ENCODE measurements around the gene KCNN3.
A peak's percentile ranks its signal among the peaks of the same experiment; 100 is the strongest.

Gene KCNN3

DNA sequence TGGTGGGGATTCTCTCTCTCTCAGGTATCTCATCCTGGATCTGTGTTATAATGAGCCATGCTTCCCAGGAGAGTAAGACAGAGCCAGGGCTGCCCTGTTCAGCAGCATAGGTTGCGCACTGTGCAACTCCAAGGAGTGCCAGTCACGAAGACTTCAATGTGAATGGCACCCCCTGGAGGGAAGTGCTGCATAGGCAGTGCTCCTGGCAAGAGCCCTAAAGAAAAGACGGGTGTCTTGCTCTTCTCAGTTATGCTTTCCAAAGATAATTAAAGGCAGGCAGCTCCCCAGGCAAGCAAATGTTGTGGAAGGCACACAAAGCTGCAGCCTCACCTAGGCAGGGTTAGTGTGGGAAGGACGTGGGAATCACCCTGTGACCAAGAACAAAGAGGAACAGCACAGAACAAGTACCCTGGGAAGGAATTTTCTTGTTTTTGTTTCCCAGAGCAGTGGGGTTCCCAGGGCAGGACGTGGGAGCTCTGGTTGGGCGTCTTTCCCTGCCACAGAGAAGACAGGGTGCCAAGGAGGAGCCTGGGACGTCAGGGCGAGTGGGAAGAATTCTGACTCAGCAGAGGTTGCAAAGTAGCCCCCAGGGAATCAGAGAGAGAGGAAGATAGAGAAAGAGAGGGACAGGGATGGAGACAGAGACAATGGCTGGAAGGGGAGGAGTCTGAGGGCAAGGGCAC lies 120.9 kb downstream of the KCNN3 start:
- DNase-seq (ENCODE audit: low spot score): peak; percentile 39

DNA sequence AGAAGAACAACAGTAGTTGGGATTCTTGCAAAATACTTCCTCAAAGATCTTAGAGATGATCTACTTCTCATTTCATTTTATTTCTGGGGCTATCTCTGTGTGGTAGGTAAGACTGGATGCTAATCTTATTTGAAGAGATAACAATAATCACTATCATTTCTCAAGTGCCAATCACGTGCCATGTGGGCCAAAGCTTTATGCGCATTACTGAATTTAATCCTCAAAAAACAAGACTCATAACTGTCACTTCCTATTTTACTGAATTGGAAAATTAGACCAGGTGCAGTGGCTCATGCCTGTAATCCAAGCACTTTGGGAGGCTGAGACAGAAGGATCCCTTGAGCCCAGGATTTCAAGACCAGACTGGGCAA lies 121.7 kb downstream of the KCNN3 start:
- DNase-seq (ENCODE audit: low spot score): no peak

DNA sequence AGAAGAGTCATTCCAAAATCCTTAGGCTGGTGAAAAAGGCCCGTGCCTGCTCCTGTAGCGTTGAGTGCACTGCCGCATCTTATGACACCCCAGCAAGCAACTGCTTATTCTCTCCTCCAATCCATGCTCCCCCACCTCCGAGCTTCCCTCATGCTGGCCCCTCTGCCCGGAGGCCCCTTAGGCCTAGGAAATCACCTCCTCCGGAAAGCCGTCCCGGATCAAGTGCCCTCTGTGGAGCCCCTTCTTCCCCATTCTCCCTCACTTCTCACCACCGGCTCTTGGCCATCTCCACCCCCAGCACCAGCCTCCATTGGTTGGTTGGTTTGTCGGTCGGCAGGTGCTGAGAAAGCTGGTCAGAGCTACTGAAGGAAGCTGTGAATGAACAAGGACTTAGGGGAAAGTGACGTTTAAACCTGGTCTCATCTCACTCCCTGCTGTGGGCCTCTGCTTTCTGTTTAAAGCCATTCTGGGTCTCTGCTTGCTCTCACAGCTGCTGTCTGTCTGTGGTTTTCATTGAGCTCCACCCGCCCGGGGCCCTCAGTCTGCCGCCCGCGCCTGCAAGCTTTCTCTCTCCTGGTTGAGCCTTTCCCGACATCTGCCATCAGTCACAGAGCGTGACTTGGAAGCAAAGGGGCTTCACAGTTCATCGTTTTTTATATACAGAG lies 122.2 kb downstream of the KCNN3 start:
- DNase-seq (ENCODE audit: low spot score): no peak

DNA sequence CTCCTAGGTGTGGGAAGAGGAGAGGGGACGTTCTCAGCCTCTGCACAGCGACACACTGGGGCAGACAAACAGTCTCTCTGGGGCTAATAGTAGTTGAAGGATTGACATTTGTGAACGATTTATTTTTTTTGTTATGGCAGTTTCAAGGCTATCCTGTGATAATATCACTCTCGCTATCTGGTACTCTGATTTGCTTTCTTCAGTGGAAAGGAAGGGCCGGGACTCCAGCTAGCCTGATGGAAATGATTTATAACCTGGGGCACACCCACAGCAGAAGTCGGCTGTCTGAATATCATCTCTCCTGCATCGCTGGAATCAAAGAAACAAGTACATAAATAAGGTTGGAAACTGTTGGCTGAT lies 122.7 kb downstream of the KCNN3 start:
- DNase-seq (ENCODE audit: low spot score): no peak

DNA sequence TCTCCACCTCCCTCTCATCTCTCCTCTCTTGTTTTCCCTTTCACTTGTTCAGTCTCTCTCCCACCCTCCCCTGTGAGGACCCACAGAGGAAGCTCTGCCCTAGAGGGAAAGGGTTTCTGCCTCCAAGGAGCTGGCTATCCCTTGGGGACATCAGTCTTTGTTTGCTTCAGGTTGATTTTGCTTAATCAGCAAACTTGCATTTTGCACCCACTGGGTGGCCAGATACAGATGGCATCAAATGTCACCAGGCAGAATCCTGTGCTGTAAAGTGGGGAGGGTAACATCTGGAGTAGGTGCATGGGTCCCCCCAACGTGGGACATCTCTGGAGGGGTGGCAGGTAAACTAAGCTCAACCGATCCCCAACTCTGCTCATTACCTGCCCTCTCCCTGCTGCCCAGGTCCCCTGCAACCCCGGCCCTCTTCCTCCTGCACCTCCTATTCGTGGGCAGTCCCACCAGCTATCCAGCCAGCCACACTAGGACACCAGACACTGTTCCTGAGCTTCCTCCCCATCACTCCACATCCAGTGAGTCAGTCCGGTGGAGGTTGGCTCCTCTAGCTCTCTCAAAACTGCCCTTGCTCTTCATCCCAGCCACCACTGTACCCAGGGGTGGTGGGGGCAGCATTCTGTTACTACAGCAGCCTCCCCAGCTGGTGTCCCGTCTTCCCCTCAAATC lies 123.3 kb downstream of the KCNN3 start:
- no peak for DNase-seq (ENCODE audit: low spot score)

DNA sequence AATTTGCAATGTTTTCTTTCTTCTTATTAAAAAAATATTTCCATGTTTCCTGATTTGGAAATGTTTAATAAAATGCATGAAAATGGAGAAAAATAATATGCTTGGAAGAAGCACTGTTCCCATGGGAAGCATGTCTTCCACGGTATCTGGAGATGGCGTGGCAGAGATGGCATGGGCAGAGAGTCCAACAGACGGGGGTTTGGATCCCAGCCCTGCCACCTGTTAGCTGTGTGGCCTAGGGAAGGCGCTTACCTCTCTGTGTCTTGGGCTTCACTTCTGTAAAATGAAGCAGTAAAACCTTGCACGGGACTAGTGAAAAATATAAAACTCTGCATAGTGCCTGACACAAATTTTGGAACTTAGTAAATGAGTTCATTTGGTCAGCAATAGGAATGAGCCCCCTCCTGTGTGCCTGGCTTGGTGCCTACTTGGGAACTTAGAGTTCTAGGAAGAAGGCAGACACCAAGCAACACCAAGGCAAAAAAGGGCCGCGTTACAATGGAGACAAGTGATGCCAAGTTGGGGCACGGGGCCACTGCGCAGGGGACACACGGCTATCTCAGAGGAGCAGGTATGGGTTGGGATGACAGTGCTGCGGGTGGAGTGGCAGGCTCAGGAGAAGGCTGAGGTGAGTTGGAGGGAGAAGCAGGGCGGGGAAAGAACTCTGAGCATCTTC lies 124.2 kb downstream of the KCNN3 start:
- no peak for DNase-seq (ENCODE audit: low spot score)

DNA sequence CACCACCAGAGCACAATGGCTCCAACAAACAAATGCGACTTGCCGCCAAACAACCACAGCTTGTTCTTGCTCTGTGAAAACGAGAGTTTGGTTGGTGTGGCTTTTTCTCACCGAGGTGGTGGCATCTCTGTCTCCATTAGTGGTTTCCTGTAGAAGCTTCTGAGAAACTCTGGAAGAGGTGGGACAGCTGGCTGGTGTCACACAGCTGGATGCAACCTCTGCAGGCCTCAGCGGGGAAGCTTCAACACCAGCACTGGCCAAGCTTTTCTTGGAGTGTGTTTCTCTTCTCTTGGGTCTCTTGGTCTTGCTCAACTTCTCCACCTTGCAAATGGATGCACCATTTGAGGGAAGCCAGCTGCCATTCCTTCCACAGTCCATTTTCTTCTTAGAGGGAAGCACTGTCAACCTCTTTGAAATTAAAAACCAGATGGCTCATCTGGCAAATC lies 124.8 kb downstream of the KCNN3 start:
- no peak for DNase-seq (ENCODE audit: low spot score)

DNA sequence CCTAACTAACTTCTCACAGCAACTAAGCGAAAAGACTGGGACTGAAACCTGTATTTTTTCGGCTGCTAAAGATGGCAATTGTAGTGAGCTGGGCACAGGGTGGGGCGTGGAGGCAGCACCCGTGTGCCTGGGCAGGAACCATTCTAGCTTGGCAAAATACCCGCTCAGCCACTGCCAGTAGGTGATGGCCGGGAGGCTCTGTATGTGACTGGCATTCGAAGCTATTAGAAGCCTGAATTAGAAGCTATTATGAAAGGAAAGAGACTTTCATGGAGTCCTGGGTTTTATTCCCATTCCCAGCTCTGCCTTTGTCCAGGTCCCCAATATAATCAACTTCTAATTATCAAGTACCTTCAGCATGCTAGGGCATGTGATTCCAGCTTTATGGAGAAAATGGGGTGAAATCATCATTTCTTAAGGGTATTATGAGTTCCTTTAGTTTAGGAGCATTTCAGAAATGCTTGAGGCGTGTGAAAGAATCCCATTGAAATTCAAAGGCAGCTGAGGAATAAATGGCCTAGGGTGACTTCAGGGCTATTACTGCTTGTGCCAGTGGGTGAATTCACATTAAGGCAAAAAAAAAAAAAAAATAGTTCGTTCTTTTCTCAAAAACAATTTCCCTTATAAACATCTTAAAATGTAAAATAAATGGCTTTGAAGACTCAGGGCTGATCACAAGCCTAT lies 125.6 kb downstream of the KCNN3 start:
- DNase-seq (ENCODE audit: low spot score): no peak

DNA sequence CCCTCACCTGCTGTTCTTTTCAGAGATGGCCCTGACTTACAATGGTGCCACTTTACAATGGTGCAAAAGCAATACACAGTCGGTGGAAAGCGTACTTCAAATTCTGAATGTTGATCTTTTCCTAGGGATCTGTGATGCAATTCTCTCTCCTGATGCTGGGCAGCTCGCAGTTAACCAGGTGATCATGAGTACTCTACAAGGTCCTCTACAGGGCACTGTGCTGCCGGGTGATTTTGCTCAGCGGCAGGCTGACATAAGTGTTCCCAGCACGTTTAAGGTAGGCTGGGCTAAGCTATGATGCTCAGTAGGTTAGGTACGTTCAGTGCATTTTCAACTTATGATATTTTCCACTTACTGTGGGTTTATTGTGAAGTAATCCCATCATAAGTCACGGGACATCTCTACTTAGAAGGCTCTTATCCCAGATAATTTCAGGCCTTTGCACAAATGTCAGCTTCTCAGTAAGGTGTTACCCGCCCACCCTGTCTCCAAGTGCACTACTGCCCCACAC lies 126.5 kb downstream of the KCNN3 start:
- no peak for DNase-seq (ENCODE audit: low spot score)

DNA sequence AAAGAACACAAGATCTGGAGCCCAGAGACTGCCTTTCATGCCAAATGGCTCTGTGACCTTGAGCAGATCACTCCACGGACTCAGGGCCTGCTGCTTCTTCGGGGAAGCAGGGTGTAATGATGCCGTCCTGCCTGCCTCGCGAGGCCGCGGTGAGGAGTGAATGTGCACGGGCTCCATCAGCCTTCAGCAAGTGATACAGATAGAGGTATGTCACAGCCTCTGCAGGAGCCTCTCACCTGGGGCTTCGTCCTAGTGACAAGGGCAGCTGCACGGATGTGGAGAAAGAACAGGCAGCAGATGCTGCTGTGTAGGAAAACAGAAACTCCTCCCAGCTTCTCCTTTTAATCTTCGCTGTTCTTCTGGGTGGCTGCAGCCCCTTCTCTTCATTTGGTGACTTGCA lies 127.5 kb downstream of the KCNN3 start:
- DNase-seq (ENCODE audit: low spot score): no peak

DNA sequence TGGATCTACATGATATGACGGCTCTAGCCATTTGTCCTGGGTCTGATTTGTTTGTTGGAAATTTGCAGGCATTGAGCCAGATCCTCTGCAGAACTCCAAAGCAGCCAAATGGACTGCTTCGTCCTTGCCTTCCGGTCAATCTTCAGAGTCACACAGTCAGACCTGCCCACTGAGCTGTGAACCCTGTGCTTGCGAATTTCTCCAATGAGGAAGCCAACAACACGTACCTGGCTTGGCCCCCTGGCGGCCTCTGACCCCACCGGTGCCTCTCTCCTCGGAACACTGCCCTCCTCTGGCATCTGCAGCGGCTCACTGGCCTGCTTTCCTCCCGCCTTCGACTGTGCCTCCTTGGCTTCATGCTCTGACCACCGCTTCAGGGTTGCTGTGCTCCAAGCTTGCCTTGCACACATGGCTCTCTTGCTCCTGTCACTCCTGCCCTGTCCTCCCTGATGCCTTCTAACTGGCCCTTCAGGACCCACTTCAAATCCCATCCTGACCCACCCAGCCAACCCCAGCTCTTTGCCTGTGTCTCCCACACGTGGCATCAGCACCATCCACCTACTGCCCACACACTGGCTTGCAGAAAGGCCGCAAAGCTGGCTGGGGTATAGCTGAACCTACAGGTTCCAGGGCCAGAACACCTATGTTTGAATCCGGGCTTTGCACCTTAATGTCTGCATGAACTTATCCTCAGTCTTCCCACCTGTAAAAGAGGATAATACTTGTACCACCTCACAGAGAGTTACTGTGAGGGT lies 128.2 kb downstream of the KCNN3 start:
- peak; percentile 51 for DNase-seq (ENCODE audit: low spot score)

DNA sequence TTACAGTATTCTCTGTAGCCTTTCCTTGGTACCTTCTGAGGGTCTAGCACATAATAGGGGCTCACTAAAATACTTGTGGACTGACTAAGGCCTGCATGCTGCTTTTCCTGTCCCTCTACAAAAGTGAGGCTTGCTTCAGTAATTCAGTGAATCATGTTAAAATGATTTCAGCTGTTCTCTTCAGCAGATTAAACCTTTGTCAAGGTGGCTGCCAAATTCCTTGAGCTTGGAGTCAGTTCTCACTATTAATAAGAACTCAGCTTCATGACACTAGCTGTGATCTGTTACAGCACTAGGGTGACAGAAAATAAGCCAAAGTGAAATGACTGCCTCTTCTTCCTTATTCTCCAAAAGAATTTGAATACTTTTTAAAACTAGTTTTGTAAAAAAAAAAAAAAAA lies 128.8 kb downstream of the KCNN3 start:
- DNase-seq (ENCODE audit: low spot score): peak; percentile 68

DNA sequence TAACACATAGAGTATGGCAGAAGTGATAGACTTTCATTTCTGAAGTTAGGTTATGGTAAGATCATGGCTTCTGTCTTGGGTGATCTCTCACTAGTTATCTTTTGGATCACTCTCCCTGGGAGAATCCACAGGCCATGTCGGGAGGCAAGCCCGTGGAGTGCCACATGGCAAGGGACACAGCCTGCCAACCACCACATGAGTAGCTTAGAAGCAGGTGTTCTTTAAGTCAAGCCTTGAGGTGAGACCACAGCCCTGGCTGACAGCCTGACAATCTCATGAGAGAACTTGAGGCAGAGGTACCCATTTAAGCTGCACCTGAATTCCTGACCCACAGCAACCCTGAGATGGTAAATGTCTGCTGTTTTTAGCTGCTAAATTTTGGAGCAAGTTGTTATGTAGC lies 130.4 kb downstream of the KCNN3 start:
- no peak for DNase-seq (ENCODE audit: low spot score)

DNA sequence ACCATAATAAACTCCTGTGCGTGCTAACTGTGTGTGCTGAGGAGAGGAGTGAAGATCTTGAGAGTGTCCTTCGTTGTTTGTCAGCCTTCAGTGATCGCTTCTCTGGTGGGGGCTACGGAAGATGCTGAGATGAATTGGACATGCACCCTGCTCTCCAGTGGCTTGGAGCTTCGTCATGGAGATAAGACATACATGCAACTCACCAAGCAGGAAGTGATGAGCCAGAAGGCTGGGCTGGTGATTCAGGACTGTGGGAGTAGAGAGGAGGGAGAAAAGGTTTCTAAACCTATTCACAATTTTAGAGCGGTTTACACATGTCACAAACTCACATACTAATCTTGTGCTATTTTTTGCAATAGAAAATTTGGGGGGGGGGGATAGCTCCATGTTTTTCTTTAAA lies 133.2 kb downstream of the KCNN3 start:
- peak; percentile 78 for DNase-seq (ENCODE audit: low spot score)

DNA sequence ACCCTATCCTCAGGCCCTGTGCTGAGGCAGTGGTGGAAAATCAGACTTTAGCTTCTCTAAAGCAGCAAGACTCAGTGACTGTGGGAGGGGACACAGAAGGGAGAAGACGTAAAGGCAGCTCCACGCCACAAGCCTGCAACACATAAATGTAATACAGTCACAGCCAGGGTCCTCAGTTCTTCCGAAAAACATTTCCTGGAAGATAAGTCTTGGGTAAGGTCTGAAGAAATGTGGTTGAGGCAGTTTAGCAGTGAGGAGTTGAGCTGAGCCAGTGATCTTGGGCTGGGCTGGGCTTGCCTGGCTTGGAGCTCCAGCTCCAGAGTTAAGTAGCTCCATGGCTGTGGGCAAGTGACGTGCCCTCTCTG lies 134.3 kb downstream of the KCNN3 start:
- no peak for DNase-seq (ENCODE audit: low spot score)

DNA sequence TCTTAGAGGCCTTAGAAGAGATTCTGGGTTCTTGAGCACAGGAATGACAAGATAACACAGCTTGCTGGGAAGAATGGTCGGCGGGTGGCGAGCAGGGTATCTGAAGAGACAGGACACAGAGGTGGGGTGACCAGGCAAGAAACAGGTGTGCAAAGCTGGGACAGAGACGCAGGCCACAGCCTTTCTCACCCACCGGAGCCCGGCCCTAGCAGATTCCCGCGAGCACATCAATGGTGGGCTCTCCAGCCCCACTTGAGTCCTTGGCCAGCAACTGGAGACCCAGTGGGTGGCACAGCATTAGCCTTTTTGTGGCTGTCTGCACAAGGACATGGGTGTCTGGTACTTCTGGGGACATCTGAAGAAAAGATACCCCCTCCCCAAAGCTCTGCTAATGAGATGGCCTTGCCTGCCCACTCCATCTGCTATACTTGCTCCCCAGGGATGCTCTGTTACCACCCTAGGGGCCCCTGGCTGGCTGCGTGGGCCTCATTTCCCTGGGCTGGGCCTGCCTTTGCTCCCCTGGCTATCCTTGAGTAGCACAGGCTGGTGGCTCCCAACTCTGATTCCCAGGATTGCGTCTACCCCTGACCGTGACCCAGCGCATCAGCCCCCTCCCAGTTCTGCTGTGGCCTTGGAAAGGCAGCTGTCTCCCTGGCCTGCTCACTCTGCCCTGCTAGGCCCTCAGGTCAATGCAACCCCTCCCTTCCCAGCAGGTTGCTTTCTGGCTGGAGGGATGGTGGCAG lies 134.8 kb downstream of the KCNN3 start:
- no peak for DNase-seq (ENCODE audit: low spot score)

DNA sequence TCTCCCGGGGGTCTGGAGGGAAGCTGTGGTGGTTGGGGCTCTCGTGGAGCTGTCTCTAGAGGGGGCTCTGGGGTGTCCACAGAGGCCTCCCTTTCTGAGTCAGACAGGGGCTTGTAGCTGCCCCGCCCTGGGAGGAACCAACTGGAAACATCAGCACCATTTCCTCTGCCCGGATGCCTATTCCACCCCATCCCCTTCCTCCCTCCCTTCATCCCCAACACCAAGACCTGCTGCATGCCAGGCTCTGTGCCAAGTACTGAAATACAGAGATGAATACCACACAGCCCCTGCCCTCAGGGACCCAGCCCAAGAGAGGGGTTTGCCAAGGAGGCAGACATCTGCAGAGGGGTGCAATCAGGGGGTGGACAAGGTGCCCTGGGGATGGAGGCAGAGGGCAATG lies 136.5 kb downstream of the KCNN3 start:
- no peak for DNase-seq (ENCODE audit: low spot score)

DNA sequence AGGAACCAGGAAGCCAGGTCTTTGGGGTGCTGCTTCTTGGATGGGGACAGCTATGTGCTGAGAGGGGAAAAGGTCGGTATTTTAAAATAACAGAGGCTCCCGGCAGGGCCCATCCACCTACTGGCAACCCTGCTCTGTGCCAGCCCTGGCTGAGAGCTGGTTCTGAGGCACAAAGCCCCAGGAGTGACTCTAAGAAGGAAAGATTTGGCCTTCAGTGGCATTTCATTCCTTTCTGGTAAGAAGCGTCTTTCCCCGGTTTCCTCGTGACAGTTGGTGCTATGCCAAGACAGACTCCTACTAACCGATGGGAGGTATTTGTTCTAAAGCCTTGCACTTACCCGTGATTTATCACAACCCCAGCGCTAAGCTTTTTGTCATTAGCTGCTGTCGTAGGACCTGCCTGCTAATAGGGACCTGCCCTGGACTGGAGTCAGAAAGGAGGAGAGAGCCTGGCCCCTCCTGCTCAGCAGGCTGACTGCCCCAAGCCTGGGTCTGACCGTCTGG lies 139.0 kb downstream of the KCNN3 start:
- DNase-seq (ENCODE audit: low spot score): peak; percentile 52

DNA sequence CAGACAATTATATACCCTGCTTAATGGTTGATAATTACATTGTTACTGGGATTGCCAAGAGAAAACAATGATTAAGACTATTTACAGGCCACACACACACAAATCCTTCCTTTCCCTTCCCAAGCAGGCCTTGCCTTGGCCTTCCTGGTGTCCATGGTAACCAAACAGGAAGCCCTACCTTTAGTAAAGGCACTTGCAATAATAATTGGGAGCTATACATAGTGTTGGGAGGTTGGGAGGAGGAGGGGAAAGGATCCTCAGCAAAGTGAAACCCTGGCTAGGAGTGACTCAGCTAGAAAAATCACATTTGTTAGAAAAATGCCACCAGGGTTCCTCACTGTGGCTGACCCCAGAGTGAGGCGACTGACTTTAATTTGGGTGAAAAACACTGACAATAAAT lies 139.8 kb downstream of the KCNN3 start:
- DNase-seq (ENCODE audit: low spot score): peak; percentile 93

DNA sequence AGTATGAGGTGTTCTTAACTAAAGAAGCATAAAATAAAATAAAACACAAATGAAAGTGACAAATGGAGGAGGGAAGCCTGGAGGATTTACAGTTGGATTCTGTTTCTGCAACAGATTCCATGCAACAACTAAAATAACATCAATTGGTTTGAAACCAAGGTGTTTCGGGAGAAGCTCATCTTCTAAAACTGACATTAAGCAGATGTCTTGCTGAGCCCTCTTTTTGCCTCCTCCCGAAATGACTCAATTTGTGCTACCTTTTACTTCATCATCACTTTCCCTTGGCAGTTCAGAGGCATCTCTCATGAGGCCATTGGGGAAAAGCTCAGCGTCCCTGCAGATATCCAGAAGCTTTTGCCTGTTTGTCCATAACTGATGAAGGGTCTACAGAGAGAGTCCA lies 140.5 kb downstream of the KCNN3 start:
- no peak for DNase-seq (ENCODE audit: low spot score)

DNA sequence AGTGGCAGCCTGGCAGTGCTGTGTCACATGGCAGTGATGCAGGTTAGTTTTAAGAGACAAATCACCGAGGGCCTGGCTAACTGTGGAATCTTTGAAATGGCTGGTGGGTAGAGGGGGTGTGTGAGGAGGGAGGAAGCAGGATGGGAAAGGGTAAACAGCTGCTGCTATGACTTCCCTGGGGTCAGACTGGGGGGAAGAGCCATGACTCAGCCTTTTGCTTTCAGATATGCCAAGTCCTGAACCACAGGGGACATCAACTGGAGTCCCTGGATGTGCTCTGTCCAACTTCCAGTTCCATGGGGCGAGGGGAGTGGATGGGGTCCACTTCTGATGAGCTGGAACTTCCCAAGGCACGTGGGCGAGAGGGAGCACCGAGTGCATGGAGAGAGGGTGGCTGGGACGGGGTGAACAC lies 141.0 kb downstream of the KCNN3 start:
- DNase-seq (ENCODE audit: low spot score): peak; percentile 76
